H9 (cell line): ENCODE data around the gene KAZN. TPM values are rescaled to one million over a fixed set of nuclear protein-coding genes. Genes with fewer than 3 reads are reported as not detected.

Experiments used
- DNase-seq: peaks from one replicate; pipeline ENCODE4 v3.0.0-alpha.2; 2017
- H2AFZ ChIP-seq: one replicate; pipeline ENCODE4 v1.6.1; 2013; ENCODE audit warnings: mild to moderate bottlenecking, low read length, control low read depth, moderate library complexity
- H2AK5ac ChIP-seq: 2 replicates; pipeline ENCODE4 v1.6.1; 2013; ENCODE audit warnings: low read length, control low read depth, mixed read lengths; ENCODE audit not compliant: insufficient read length
- H2BK120ac ChIP-seq: one replicate; pipeline ENCODE4 v1.6.1; 2013; ENCODE audit warnings: low read depth, mild to moderate bottlenecking, low read length, control low read depth, inconsistent platforms; ENCODE audit not compliant: poor library complexity, severe bottlenecking
- H2BK12ac ChIP-seq: 2 replicates; pipeline ENCODE4 v1.6.1; 2013; ENCODE audit warnings: low read length, control low read depth, mixed read lengths, low read depth; ENCODE audit not compliant: insufficient read length
- H2BK15ac ChIP-seq: 2 replicates; pipeline ENCODE4 v1.6.1; 2013; ENCODE audit warnings: low read depth, low read length, control low read depth
- H2BK20ac ChIP-seq: one replicate; pipeline ENCODE4 v1.6.1; 2013; ENCODE audit warnings: low read depth, mild to moderate bottlenecking, low read length, control low read depth, inconsistent platforms; ENCODE audit not compliant: poor library complexity, severe bottlenecking
- H2BK5ac ChIP-seq: 2 replicates; pipeline ENCODE4 v1.6.1; 2013; ENCODE audit warnings: low read length, control low read depth, mixed read lengths; ENCODE audit not compliant: insufficient read length
- H3K14ac ChIP-seq: 2 replicates; pipeline ENCODE4 v1.6.1; 2013; ENCODE audit warnings: low read length, control low read depth; ENCODE audit not compliant: insufficient read depth
- H3K18ac ChIP-seq: 2 replicates; pipeline ENCODE4 v1.6.1; 2013; ENCODE audit warnings: low read depth, mild to moderate bottlenecking, mixed read lengths, low read length, control low read depth; ENCODE audit not compliant: insufficient read length
- H3K23ac ChIP-seq: 2 replicates; pipeline ENCODE4 v1.6.1; 2013; ENCODE audit warnings: low read length, control low read depth, mixed read lengths, low read depth; ENCODE audit not compliant: insufficient read length
- H3K23me2 ChIP-seq: 2 replicates; pipeline ENCODE4 v1.6.1; 2013; ENCODE audit warnings: low read depth, mild to moderate bottlenecking, mixed read lengths, low read length, control low read depth; ENCODE audit not compliant: insufficient read length, poor library complexity, severe bottlenecking
- H3K27ac ChIP-seq: 2 replicates; pipeline ENCODE4 v1.5.1; 2013; ENCODE audit warnings: low read length, control low read depth, mixed read lengths, low read depth; ENCODE audit not compliant: insufficient read length
- H3K27me3 ChIP-seq: 2 replicates; pipeline ENCODE4 v1.6.1; 2013; ENCODE audit warnings: low read length, control low read depth, inconsistent platforms; ENCODE audit not compliant: insufficient read depth
- H3K4ac ChIP-seq: 2 replicates; pipeline ENCODE4 v1.6.1; 2013; ENCODE audit warnings: low read depth, mild to moderate bottlenecking, control low read depth, inconsistent platforms, low read length, moderate library complexity
- H3K4me1 ChIP-seq: 2 replicates; pipeline ENCODE4 v1.6.1; 2013; ENCODE audit warnings: low read length, control low read depth, inconsistent platforms; ENCODE audit not compliant: insufficient read depth
- H3K4me2 ChIP-seq: 2 replicates; pipeline ENCODE4 v1.6.1; 2013; ENCODE audit warnings: low read length, control low read depth, mixed read lengths; ENCODE audit not compliant: insufficient read length, insufficient read depth
- H3K56ac ChIP-seq: 2 replicates; pipeline ENCODE4 v1.6.1; 2013; ENCODE audit warnings: low read depth, mild to moderate bottlenecking, mixed read lengths, low read length, control low read depth; ENCODE audit not compliant: insufficient read length
- H3K79me1 ChIP-seq: 2 replicates; pipeline ENCODE4 v1.6.1; 2013; ENCODE audit warnings: low read depth, mild to moderate bottlenecking, moderate library complexity, low read length, control low read depth, inconsistent platforms; ENCODE audit not compliant: insufficient read depth, poor library complexity, severe bottlenecking
- H3K79me2 ChIP-seq: 2 replicates; pipeline ENCODE4 v1.6.1; 2013; ENCODE audit warnings: low read length, control low read depth, inconsistent platforms; ENCODE audit not compliant: insufficient read depth
- H3K9ac ChIP-seq: 2 replicates; pipeline ENCODE4 v1.6.1; 2013; ENCODE audit warnings: low read length, control low read depth, mixed read lengths; ENCODE audit not compliant: insufficient read length; ENCODE audit errors: extremely low read depth
- H3K9me3 ChIP-seq: one replicate; pipeline ENCODE4 v1.6.1; 2013; ENCODE audit warnings: low read depth, low read length, inconsistent platforms; ENCODE audit not compliant: control insufficient read depth
- H3T11ph ChIP-seq: one replicate; pipeline ENCODE4 v1.6.1; 2013; ENCODE audit warnings: mild to moderate bottlenecking, low read length, control low read depth, inconsistent platforms
- H4K20me1 ChIP-seq: one replicate; pipeline ENCODE4 v1.6.1; 2013; ENCODE audit not compliant: control insufficient read depth, insufficient read length, insufficient read depth
- H4K5ac ChIP-seq: 2 replicates; pipeline ENCODE4 v1.6.1; 2013; ENCODE audit warnings: low read depth, mild to moderate bottlenecking, mixed read lengths, low read length, control low read depth; ENCODE audit not compliant: insufficient read length
- H4K8ac ChIP-seq: replicated peaks from 2 replicates; pipeline ENCODE4 v1.6.1; 2013; ENCODE audit warnings: low read length, control low read depth, mixed read lengths, low read depth; ENCODE audit not compliant: insufficient read length
- H4K91ac ChIP-seq: 2 replicates; pipeline ENCODE4 v1.6.1; 2013; ENCODE audit warnings: low read depth, mild to moderate bottlenecking, moderate library complexity, mixed read lengths, low read length, control low read depth; ENCODE audit not compliant: insufficient read length
- H3K27ac Mint-ChIP-seq, 3 experiments: 2 replicates in 2 of 3; 3 replicates in 1 of 3; pipeline ENCODE4 v1.8.0; 2020 to 2021; ENCODE audit warnings: mixed read lengths in 3 of 3, mild to moderate bottlenecking in 1 of 3, moderate library complexity in 1 of 3
- H3K27me3 Mint-ChIP-seq: 2 replicates; pipeline ENCODE4 v1.8.0; 2021; ENCODE audit warnings: low read depth, mild to moderate bottlenecking, moderate library complexity, mixed read lengths
- H3K36me3 Mint-ChIP-seq, 3 experiments: 2 replicates in 2 of 3; 3 replicates in 1 of 3; pipeline ENCODE4 v1.8.0; 2020 to 2021; ENCODE audit warnings: low read depth in 3 of 3, mixed read lengths in 3 of 3; ENCODE audit not compliant: insufficient read depth in 1 of 3
- H3K4me1 Mint-ChIP-seq, 2 experiments: 2 replicates each; pipeline ENCODE4 v1.8.0; 2020; ENCODE audit warnings: mixed read lengths in 2 of 2
- H3K4me3 Mint-ChIP-seq, 2 experiments: 2 replicates in 1 of 2; 3 replicates in 1 of 2; pipeline ENCODE4 v1.8.0; 2020 to 2021; ENCODE audit warnings: mild to moderate bottlenecking in 2 of 2, mixed read lengths in 2 of 2, moderate library complexity in 1 of 2
- H3K9me3 Mint-ChIP-seq, 2 experiments: 2 replicates in 1 of 2; 3 replicates in 1 of 2; pipeline ENCODE4 v1.8.0; 2020; ENCODE audit warnings: mild to moderate bottlenecking in 2 of 2, mixed read lengths in 2 of 2, moderate library complexity in 1 of 2
- CTCF ChIP-seq: fragments of 200-600 bp; sonication (generic); conservative IDR thresholded peaks from 3 replicates; pipeline ENCODE4 v1.8.0; 2021; ENCODE audit warnings: antibody characterized with exemption, mild to moderate bottlenecking
- WGBS: extraction: QIAGEN DNeasy Blood & Tissue Kit; methylation state at CpG from one replicate; pipeline ENCODE4 v1.1.7; 2013; ENCODE audit warnings: missing lambda C conversion rate, low lambda C conversion rate, mixed read lengths; ENCODE audit not compliant: insufficient read length; ENCODE audit errors: extremely low coverage; 5-methylcytosine and 5-hydroxymethylcytosine counted together
- total RNA-seq: library from RNA; stranded (reverse); gene quantifications from 2 replicates; pipeline ENCODE4 v1.2.1, GENCODE V29; 2021

KAZN gene
- total RNA-seq, 1 experiment from 2014 or later, result 7.6 TPM

GRCh38 chr1:14812189-14812588 is 213.7 kb downstream of the KAZN start:
- Histone ChIP-seq H2BK15ac (no peak overlapping the region), H2AFZ (no peak overlapping the region), H3K4me1 (no peaks in the 10 kb centered on the region), H3K56ac (no peak overlapping the region), H3K14ac (no peak overlapping the region), H4K91ac (no peak overlapping the region), H2BK12ac (no peak overlapping the region), H4K5ac (no peak overlapping the region), H4K8ac (no peak overlapping the region), H3K9ac (no peak overlapping the region), H3K4ac (no peak overlapping the region), H4K20me1 (no peaks in the 10 kb centered on the region), H3K4me2 (no peak overlapping the region), H3K18ac (no peak overlapping the region), H3T11ph (no peak overlapping the region), H3K27me3 (no peaks in the 10 kb centered on the region), H3K79me1 (no peaks in the 10 kb centered on the region), H3K9me3 (no peaks in the 10 kb centered on the region), H2BK5ac (no peak overlapping the region), H3K79me2 (no peaks in the 10 kb centered on the region), H3K23ac (no peak overlapping the region), H2BK20ac (no peak overlapping the region), H2AK5ac (no peak overlapping the region), H2BK120ac (no peak overlapping the region), H3K23me2 (no peaks in the 10 kb centered on the region), H3K27ac (no peak overlapping the region)
- Mint-ChIP-seq H3K9me3 (peaks cover 9 to 11% of the 10 kb centered on the region in 2 experiments; a peak in 4 of 5 replicates), H3K27ac (no peak overlapping the region), H3K4me3 (no peak overlapping the region), H3K4me1 (no peaks in the 10 kb centered on the region), H3K27me3 (no peaks in the 10 kb centered on the region; the same call in 1 of the 2 replicates), H3K36me3 (peaks cover 4% of the 10 kb centered on the region in 3 experiments; a peak in 5 of 7 replicates)
- DNase-seq, result no peak
- WGBS, result no CpG with 5 or more reads among the region's 4 CpGs
- TF ChIP-seq CTCF, result no peak
